ENCODE results near the gene FMC1. TPM values are rescaled to one million over a fixed set of nuclear protein-coding genes. Genes with fewer than 3 reads are reported as not detected.

FMC1 gene
- total RNA-seq, 4 donors from 2014 or later: 5.2 to 11.8 (median 7.8) TPM

- DNase-seq (ENCODE audit: low spot score in 2 of 2): no peak
- Histone ChIP-seq H3K4me3 (no peak overlapping the region), H3K9me3 (no peaks in the 10 kb centered on the region), H3K27me3 (no peaks in the 10 kb centered on the region), H3K36me3 (no peaks in the 10 kb centered on the region), H3K27ac (no peak overlapping the region), H3K4me1 (no peaks in the 10 kb centered on the region)
- WGBS: 90% methylated on average over 4 of the region's 4 CpGs
- TF ChIP-seq EP300 (IDR thresholded peaks at IDR 0.05) (no peak), CTCF (IDR thresholded peaks at IDR 0.05) (no peak), POLR2AphosphoS5 (IDR thresholded peaks at IDR 0.05) (no peak), POLR2A (IDR thresholded peaks at IDR 0.05) (no peak)
Observed at GRCh38 chr7:139334399-139335150, 6.6 kb upstream of the FMC1 start.

GRCh38 chr7:139339025-139339424 lies 2.1 kb upstream of the FMC1 start:
- 96% methylated on average over 2 of the region's 2 CpGs for WGBS

GRCh38 chr7:139339698-139340036 lies 1.5 kb upstream of the FMC1 start:
- Histone ChIP-seq H3K27me3 (no peaks in the 10 kb centered on the region), H3K4me1 (peaks cover 12% of the 10 kb centered on the region), H3K27ac (peak overlapping the region; percentile 100), H3K4me3 (peak overlapping the region; percentile 88), H3K9me3 (no peaks in the 10 kb centered on the region), H3K36me3 (no peaks in the 10 kb centered on the region)
- no peak for DNase-seq (ENCODE audit: low spot score in 2 of 2)
- TF ChIP-seq CTCF (IDR thresholded peaks at IDR 0.05): no peak
- TF ChIP-seq POLR2AphosphoS5 (IDR thresholded peaks at IDR 0.05): no peak
- TF ChIP-seq POLR2A (IDR thresholded peaks at IDR 0.05): no peak
- no peak for TF ChIP-seq EP300 (IDR thresholded peaks at IDR 0.05)
- 87% methylated on average over 13 of the region's 13 CpGs for WGBS

More at GRCh38 chr7:139339025-139339424, 2.1 kb upstream of the FMC1 start:
- H3K9me3 ChIP-seq: no peaks in the 10 kb centered on the region
- no peak overlapping the region for H3K27ac ChIP-seq
- H3K4me1 ChIP-seq: peaks cover 12% of the 10 kb centered on the region
- no peak overlapping the region for H3K4me3 ChIP-seq
- TF ChIP-seq POLR2AphosphoS5 (IDR thresholded peaks at IDR 0.05) (no peak), CTCF (IDR thresholded peaks at IDR 0.05) (no peak), POLR2A (IDR thresholded peaks at IDR 0.05) (no peak), EP300 (IDR thresholded peaks at IDR 0.05) (no peak)
- no peaks in the 10 kb centered on the region for H3K36me3 ChIP-seq
- DNase-seq (ENCODE audit: low spot score in 2 of 2): no peak
- H3K27me3 ChIP-seq: no peaks in the 10 kb centered on the region

GRCh38 chr7:139340037-139340807 lies 915 bp upstream of the FMC1 start:
- WGBS: 5% methylated on average over 22 of the region's 66 CpGs
- H3K27me3 ChIP-seq: no peaks in the 10 kb centered on the region
- H3K4me1 ChIP-seq: peaks cover 12% of the 10 kb centered on the region
- no peaks in the 10 kb centered on the region for H3K36me3 ChIP-seq
- no peaks in the 10 kb centered on the region for H3K9me3 ChIP-seq
- peak overlapping the region; percentile 100 for H3K27ac ChIP-seq
- TF ChIP-seq CTCF (IDR thresholded peaks at IDR 0.05) (peak; percentile 52 to 77), POLR2A (IDR thresholded peaks at IDR 0.05) (no peak), EP300 (IDR thresholded peaks at IDR 0.05) (no peak), POLR2AphosphoS5 (IDR thresholded peaks at IDR 0.05) (peak; percentile 87 to 99 (median 91))
- DNase-seq (ENCODE audit: low spot score in 2 of 2): peak; percentile 100
- H3K4me3 ChIP-seq: peak overlapping the region; percentile 88

GRCh38 chr7:139340808-139341057 lies 404 bp upstream of the FMC1 start:
- Histone ChIP-seq H3K4me3 (peak overlapping the region; percentile 88), H3K4me1 (peaks cover 12% of the 10 kb centered on the region), H3K27ac (peak overlapping the region; percentile 100), H3K36me3 (no peaks in the 10 kb centered on the region), H3K27me3 (no peaks in the 10 kb centered on the region), H3K9me3 (no peaks in the 10 kb centered on the region)
- WGBS: under 1% methylated on average over 9 of the region's 9 CpGs
- peak; percentile 91 to 93 for DNase-seq (ENCODE audit: low spot score in 2 of 2)
- no peak for TF ChIP-seq POLR2AphosphoS5 (IDR thresholded peaks at IDR 0.05)
- TF ChIP-seq EP300 (IDR thresholded peaks at IDR 0.05): no peak
- TF ChIP-seq POLR2A (IDR thresholded peaks at IDR 0.05): no peak

Measured in suprapubic skin (tissue), 4 donors.